Effector CD4-positive, alpha-beta T cell (primary cell): ENCODE data around the gene CNKSR1.

Experiments used
- DNase-seq: peaks from one replicate; pipeline ENCODE4 v3.0.0-alpha.2; 2020
- total RNA-seq: gene quantifications from one replicate; lab custom pipeline; 2026; lab: John Stamatoyannopoulos, UW

Gene CNKSR1
- 4.5 reads per million, percentile 18 among the genes with 10 or more reads in this experiment for total RNA-seq

- no peak for DNase-seq
Measured at GRCh38 chr1:26177182-26177684, at the start of gene CNKSR1. Gene CNKSR1 (plus strand): TSS chr1:26177491. CDS start chr1:26177548, 57 bp downstream.

GRCh38 chr1:26129778-26130177 is 47.5 kb upstream of the CNKSR1 start:
- DNase-seq: no peak

GRCh38 chr1:26130695-26131094 is 46.6 kb upstream of the CNKSR1 start:
- DNase-seq: no peak

GRCh38 chr1:26132128-26132833 is 45.0 kb upstream of the CNKSR1 start:
- DNase-seq: no peak

GRCh38 chr1:26132834-26133167 is 44.5 kb upstream of the CNKSR1 start:
- DNase-seq: no peak

GRCh38 chr1:26134466-26134865 is 42.8 kb upstream of the CNKSR1 start:
- DNase-seq: no peak

- DNase-seq: no peak
Measured at GRCh38 chr1:26138974-26139558, 38.2 kb upstream of the CNKSR1 start.

GRCh38 chr1:26142159-26142558 is 35.1 kb upstream of the CNKSR1 start:
- no peak for DNase-seq

- peak; percentile 72 for DNase-seq
Measured at GRCh38 chr1:26145041-26145959, 32.0 kb upstream of the CNKSR1 start.

GRCh38 chr1:26145960-26146294 is 31.4 kb upstream of the CNKSR1 start:
- DNase-seq: no peak

GRCh38 chr1:26148887-26149286 is 28.4 kb upstream of the CNKSR1 start:
- no peak for DNase-seq

GRCh38 chr1:26153966-26154532 is 23.2 kb upstream of the CNKSR1 start:
- no peak for DNase-seq

- DNase-seq: no peak
Measured at GRCh38 chr1:26154750-26155149, 22.5 kb upstream of the CNKSR1 start.

- DNase-seq: no peak
Measured at GRCh38 chr1:26155370-26156284, 21.7 kb upstream of the CNKSR1 start.

GRCh38 chr1:26156285-26157038 is 20.8 kb upstream of the CNKSR1 start:
- no peak for DNase-seq

GRCh38 chr1:26158271-26158907 is 18.9 kb upstream of the CNKSR1 start:
- no peak for DNase-seq

- DNase-seq: no peak
Measured at GRCh38 chr1:26158908-26159742, 18.2 kb upstream of the CNKSR1 start, which contains the start of gene FAM110D. Gene FAM110D (plus strand): TSS chr1:26159079. CDS start chr1:26161292, 2,213 bp downstream.

GRCh38 chr1:26159743-26160039 is 17.6 kb upstream of the CNKSR1 start:
- DNase-seq: no peak

- DNase-seq: no peak
Measured at GRCh38 chr1:26160527-26161414, 16.5 kb upstream of the CNKSR1 start.
